Activated CD4-positive, alpha-beta T cell treated with anti-CD3 and anti-CD28 coated beads, Interleukin-2, amount 50 U/mL, for 1 hour (primary cell): Measurements from ENCODE around the gene PRUNE2.

Source experiments
- DNase-seq: peaks from one replicate; pipeline ENCODE4 v3.0.0-alpha.2; 2020

The PRUNE2 gene

GRCh38 chr9:76654051-76654461 is 251.9 kb downstream of the PRUNE2 start:
- no peak for DNase-seq

- DNase-seq = no peak
Measured at GRCh38 chr9:76652894-76653293, 253.0 kb downstream of the PRUNE2 start.

DNA sequence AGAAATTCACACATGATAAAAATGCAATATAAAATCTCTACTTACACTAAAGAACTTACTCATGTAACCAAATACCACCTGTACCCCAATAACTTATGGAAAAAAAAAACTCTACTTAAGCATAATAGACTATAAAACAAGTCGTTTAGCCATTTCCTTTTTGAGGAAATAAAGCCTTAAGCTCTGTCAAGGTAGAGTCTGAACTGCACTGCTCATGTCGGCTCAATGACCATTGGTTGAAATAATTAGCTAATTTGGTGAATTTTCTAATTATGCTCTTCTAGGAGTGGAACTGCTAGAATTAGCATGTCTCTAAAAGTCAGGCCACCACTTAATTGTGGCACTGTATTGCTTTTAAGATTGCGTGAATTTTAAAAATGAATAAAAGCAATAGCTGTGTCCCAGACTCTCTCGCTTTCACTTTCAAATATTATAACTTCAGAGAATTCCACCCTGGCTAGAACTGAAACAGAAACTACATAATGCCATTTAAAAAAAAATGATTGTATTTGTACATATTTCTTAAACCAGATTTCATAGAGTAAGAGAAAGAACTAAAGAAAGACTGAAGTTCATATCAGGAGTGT is 254.7 kb downstream of the PRUNE2 start:
- no peak for DNase-seq

GRCh38 chr9:76650692-76651091 is 255.2 kb downstream of the PRUNE2 start:
- no peak for DNase-seq

GRCh38 chr9:76649894-76650293 is 256.0 kb downstream of the PRUNE2 start:
- DNase-seq = no peak

- no peak for DNase-seq
Measured at GRCh38 chr9:76646249-76646648, 259.7 kb downstream of the PRUNE2 start.

- no peak for DNase-seq
Measured at GRCh38 chr9:76644647-76645250, 261.2 kb downstream of the PRUNE2 start.

DNA sequence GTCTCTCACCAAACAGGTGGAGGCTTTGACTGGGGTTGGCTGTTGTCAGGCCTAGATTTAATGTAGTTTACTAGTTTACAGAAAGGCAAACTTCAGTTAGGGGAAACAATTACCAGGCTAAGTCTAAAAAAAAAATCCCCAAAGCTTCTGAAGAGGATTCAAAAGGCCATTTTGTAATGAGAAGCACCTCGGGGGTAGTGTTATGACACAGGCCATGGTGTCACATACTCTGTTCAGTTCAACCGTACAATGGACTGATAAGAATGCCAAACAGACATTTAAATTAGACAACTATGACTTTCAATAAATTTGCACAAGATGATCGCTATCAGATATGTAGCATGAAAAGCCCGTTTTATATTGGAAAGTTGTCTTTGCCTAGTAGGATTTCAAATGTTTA is 261.7 kb downstream of the PRUNE2 start:
- no peak for DNase-seq

DNA sequence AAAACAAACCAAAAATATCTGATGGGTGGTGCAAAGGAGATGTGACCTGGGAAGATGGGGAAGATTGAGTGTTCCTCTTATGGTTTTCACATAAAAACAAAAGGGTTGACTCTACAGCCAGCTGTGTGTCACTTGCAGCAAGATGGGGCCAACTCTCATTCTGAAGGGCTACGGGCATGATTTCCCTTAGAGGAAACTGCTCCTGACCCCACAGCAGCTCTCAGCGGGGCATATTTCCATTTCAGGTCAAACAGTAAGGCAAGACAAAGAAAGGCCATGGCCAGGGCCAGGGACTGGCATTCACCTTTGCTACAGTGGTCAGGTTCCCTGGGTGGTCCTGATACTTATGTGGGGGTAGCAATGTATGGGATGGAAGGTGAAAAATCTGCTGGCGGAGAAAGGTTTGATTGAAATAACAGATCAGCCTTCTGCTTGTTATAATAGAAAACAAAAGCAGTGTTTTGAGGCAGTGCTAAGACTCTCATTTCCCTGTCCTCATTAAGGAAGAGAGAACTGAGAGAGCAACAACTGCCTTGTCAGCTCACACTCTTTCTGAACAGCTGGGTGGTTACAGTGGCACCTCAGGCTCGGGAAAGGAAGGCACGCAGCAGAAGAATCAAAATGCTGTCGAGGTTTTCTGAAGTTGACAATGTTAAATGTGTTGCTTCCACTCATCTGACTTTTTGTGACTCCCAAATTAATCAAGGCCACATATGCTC is 262.4 kb downstream of the PRUNE2 start:
- no peak for DNase-seq

DNA sequence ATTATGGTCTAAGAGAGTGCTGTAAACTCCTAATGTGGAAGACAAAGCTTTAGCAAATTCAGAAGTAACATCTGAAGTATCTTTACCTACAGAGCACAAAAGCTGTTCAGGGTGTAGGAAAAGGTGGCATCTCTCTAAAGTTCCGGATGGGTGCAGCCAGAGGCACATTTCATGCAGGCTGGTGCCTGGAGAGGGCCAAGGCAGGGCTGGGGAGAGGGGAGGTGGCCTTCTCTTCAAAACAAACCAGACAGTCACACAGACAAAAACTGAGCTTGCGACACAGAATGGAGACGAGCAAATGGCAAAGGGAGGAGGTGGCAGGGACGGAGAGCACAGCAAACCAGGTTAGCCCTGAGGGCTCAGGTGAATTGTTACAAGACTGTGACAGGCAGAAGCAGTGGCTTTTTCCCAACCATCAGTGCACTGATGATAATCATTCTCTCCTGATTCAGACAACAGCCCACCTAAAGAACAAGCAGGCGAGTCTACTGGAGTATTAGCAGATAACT is 263.2 kb downstream of the PRUNE2 start:
- DNase-seq = no peak

DNA sequence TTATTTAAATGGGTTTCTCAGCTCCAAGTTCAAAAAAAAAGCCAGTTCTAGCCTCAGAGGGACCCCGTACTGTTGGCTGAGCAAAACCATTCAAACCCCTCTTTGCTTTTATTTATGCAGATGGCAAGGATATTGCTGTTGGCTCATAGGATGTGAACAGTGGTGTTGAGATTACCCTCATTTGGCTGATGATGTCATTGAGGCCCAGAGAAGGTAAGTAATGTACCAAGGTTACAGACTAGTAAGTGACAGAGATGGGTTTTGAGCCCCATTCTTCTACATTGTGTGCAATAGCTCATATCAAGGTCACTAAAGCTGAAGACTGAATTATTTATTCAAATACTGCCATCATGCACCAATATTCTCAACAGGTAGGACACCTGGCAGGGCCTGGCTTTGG is 263.8 kb downstream of the PRUNE2 start:
- DNase-seq = no peak

DNA sequence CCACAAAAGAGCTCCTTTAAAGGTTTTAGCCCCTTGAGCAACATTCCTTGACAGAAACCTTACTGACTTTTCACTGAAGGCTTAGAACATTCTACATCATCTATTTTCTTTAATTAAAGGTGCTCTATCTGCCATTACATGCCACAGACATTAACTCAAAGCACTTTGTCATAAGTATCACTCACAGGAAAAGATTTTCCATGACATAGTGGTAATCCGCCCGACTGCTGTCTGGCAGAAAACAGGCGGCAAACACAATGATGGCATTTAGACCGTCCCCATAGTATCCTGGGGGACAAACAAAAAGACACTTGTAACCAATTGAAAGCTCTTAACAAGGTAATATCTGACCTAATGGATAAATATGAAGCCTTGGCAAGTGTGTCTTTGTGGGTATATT is 267.9 kb downstream of the PRUNE2 start:
- DNase-seq = no peak

DNA sequence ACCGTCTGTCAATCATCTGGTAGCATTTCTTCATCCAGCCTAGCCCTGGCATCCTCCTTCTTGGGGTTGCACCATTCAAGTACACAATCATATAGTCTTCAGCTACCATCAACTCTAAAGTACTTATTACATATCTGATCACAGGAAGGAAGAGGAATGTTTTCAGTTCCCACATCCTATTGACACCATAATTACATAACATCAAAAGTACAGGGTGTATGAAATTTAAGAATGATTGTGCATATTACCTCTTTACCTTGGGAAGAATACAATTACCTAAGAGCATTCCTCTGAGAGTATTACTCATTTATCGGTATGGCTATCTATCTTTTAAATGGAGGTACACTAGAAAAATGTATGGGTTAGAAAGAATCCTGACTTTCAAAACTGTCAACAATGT is 268.5 kb downstream of the PRUNE2 start:
- DNase-seq = no peak

- DNase-seq = no peak
Measured at GRCh38 chr9:76634356-76635054, 271.4 kb downstream of the PRUNE2 start.

DNA sequence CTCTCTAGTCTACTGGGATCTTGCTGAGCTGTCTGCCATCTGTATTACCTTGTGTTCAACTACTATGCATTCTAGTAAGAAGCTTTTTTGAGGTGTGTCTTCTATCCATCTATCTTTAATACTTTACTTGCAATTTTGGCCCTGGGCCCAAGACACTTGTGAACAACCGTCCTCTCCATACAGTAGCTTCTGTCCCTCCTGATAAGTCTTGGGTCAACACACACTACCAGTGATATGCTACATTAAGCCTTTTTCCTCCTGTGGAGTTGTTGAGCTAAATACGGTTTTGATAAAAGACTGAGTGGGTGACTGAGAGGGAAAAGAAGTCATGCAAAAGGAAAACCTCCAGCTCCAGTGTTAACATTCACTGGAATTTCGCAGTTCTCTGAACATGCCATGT is 275.0 kb downstream of the PRUNE2 start:
- DNase-seq = no peak

GRCh38 chr9:76629205-76629990 is 276.5 kb downstream of the PRUNE2 start:
- no peak for DNase-seq

- DNase-seq = no peak
Measured at GRCh38 chr9:76628155-76628554, 277.8 kb downstream of the PRUNE2 start.

DNA sequence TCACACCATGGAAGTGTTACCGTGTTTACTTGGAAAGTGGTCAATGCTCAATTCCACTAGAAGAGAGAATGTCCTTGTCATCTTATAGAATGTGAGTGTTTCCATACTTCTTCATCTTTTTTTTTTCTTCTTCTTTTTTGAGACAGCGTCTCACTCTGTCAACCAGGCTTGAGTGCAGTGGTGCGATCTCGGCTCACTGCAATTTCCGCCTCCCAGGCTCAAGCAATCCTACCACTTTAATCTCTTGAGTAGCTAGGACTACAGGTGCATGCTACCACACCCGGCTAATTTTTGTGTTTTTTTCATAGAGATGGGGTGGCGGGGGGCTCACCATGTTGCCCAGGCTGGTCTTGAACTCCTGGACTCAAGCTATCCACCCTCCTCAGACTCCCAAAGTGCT is 278.9 kb downstream of the PRUNE2 start:
- no peak for DNase-seq

DNA sequence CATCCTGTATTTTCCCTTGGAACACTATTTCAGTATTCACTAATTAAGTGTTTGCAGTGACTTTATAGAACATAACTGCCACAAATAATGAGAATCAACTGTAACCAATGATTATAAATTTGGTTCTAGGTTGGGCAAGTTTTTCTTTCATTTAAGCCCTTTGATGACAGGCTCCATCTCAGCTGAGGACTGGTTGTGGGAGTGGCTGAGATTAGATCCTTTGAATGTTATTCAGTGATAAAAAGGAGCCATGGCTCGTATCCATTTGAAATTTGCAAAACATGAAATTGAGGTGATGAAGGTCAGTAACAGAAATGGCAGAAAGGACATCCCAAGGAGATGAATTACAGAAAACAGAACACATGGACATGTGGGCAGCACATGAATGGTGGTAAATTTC is 279.8 kb downstream of the PRUNE2 start:
- DNase-seq = no peak

GRCh38 chr9:76624391-76625048 is 281.4 kb downstream of the PRUNE2 start:
- DNase-seq = no peak

DNA sequence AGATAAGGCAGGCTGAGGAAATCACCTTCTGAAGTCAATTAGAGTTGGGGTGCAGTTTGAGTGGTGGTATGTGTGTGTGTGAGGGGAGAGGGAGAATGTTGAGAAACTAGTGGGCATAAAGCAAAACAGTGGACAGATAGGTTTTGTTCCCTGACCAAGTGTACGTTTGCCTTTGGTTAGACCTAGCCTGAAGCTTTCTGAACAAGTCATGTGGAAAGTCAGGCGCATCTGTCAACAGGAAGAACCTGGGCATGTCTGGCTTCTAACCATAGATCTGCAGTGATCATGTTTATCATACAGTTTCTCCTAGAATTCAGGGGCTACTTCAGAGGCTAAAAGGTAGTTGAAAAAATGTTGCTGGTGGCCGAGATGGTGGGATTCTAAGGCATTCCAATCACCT is 284.9 kb downstream of the PRUNE2 start:
- no peak for DNase-seq

- DNase-seq = no peak
Measured at GRCh38 chr9:76620581-76620980, 285.3 kb downstream of the PRUNE2 start.
